ENCODE results near the gene RBM20.

RBM20 gene

DNA sequence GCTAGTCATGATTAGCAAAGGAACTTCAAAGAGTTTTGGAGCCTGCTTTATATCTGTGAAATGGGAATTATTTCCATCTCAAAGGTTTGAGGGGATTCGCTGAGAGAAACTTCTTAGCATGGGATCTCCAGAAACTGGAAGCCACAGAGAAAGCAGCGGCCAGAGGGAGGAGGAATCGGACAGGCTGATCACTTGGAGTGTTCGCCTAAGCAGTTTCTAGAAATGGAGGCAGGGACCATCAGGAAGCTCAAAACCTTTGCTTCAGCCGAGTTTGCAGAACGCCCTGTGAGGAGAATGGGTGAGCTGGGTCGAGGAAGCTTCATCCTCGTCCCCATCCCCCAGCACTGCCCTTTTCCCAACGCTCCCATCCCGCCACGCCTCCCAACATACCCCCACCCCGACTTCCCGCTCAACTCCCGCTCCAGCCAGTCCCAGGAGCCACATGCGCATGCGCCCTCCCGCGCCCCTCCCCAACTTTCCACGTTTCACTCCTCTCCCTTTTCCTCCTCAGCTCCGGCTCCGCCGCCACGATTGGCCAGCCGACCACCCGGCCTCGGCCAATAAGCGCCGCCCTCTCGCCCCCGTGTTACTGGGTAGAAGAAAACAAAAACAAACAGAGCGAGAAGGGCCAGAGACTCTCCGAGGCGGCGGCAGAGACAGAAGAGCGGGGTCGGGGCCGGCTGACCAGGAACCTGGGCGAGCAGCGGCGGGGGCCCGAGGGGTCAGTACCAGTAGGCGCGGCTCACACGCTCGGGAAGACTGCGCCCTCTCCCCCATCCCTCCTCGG is 227.4 kb downstream of the RBM20 start, which contains the start of gene PDCD4:
TSS of gene PDCD4 (plus strand) at position 631 of the 787 bp plus-strand sequence. CDS start 4,100 bp downstream, outside the sequence.
- peak; percentile 97 for DNase-seq (ENCODE audit: low read depth)

DNA sequence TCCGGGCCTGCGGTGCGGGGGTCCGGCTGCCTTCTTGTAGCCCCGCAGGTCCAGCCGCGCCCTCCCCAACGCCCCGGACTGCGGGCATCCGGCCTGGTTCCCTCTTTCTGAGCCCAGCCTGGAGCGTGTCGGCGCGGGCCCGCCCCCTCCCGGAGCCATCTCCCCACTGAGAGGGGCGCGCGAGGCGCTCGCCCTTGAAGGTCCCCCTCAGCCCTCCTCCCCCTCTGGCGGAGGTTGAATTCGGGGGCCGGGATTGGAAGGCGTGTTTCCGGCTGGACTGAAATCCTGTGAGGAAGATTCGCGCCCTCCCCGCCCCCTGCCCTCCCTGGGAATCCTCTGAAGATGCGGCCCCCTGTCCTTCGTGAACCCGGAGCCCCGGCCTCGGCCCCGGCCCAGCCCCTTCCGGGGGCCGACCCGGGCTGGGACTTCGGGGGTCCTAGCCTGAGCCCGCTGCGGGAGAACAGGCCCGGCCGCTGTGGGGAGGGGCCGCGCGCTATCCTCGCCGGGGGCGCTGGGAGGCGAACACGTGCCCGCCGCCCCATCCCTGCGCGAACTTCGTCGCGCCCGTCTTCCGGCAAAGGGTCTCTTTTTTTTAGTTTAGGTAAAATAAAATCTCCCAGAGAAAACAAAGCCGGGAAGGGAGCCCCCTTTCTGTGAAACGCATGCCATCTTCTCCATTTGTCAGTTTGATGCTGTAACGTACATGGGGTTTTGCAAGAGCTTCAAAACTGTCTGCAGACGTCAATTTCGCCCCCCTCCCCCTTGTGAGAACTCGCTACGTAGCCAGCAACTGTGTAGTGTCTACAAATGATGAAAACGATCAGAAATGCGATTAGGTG is 228.2 kb downstream of the RBM20 start:
- peak; percentile 82 for DNase-seq (ENCODE audit: low read depth)

DNA sequence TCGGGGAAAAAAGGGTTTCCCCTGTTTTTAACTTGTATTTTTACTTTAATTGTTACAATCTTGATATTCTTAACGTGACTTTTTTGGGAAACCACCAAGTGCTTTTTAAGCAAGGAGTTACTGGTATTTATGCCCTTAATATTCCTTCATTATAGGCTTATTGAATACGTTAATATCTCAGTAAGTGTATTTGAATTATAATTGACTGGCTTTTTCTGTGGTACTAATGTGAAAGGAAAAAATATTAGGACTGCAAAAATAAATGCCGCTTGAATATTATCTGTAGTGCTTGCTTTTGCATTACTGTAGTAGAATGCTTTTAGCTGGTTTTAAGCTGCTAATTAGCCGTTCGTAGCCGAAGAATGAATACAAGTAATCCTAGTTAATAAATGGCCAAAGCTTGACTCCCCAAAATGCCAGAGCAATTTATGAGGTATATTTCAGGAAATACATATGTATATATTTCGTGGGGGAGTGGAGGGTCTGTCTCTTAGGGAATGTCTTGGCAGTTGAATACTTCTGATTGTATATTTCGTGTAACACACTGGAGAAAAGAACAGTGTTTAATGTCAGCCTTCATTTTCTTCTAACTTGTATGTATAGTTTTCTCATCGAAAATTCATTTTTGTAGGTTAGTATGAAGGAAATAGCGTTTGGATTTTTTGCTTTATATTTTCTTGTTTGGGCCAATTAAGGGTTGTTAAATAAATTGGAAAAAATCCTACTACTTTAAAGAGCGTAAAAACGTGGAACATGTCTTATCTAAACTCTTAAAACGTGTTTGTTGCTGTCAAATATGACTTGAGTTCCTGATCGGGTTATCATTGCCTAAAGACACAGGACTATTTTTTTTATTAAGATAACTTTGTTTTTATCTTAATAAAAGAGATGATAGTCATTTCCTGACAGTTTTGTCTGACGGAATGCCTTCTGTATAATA is 229.1 kb downstream of the RBM20 start:
- no peak for DNase-seq (ENCODE audit: low read depth)

GRCh38 chr10:110873951-110874350 is 229.8 kb downstream of the RBM20 start:
- no peak for DNase-seq (ENCODE audit: low read depth)

DNA sequence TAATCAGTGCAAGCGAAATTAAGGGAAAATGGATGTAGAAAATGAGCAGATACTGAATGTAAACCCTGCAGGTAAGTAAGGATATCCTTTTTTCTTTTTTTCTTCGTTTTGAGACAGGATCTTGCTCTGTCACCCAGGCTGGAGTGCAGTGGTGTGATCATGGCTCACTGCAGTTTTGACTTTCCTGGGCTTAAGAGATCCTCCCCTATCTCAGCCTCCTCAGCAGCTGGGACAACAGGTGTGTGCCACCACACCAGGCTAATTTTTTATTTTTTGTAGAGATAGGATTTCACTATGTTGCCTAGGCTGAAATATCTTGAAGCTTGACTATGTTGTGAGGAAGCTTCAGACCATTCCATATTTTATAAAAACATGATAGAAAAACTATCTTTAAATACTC is 231.9 kb downstream of the RBM20 start:
- DNase-seq (ENCODE audit: low read depth), result no peak

GRCh38 chr10:110876788-110877187 is 232.7 kb downstream of the RBM20 start:
- DNase-seq (ENCODE audit: low read depth), result no peak

- DNase-seq (ENCODE audit: low read depth), result no peak
These were observed 235.9 kb downstream of the RBM20 start for GRCh38 chr10:110880012-110880411.

- no peak for DNase-seq (ENCODE audit: low read depth)
These were observed 237.1 kb downstream of the RBM20 start for GRCh38 chr10:110881247-110881646.

DNA sequence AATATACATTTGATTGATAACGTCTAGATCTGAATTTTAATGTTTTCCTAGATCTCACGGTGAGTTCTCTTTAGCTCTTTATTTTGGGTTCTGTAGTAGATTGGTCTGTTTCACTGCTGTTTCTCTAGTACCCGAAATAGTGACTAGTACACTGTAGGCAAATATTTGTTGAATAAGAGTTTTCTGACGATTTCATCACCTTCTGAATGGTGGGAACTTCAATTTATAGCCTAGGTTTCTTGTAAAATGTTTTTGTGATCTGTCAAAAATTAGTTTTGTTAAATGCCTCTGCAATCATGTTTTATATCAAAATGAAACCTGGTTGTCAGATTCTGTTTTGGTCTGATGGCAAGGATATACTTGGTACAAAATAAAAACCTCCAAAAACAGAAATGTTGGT is 237.8 kb downstream of the RBM20 start:
- no peak for DNase-seq (ENCODE audit: low read depth)

DNA sequence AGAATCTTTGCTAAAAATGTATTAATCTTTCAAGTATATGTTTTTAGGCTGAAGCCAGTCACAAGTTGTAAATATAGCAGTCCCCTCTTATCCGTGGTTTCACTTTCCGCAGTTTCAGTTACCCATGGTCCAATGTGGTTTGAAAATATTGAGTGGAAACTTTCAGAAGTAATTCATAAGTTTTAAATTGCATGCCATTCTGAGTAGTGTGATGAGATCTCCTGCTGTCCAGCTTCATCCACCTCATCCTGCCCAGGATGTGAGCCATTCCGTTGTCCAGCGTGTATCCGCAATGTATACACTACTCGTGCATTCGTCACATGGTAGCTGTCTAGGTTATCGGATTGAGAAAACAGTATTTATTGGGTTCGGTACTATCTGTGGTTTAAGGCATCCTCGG is 239.8 kb downstream of the RBM20 start:
- DNase-seq (ENCODE audit: low read depth), result no peak

- DNase-seq (ENCODE audit: low read depth), result no peak
These were observed 242.0 kb downstream of the RBM20 start for GRCh38 chr10:110885932-110886674.

DNA sequence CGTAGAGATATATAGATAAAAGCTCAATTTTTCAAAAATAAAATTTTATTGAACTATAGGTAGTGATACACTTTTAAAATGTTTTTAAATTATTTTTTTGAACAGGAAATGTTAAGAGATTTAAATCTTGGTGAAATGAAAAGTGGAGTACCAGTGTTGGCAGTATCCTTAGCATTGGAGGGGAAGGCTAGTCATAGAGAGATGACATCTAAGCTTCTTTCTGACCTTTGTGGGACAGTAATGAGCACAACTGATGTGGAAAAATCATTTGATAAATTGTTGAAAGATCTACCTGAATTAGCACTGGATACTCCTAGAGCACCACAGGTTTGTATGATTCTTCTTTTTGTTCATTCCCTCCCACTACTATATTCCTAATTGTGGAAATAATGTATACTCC is 243.4 kb downstream of the RBM20 start:
- no peak for DNase-seq (ENCODE audit: low read depth)

All from fibroblast of the conjunctiva (primary cell).